ENCODE measurements around the gene ANOS1. TPM values are rescaled to one million over a fixed set of nuclear protein-coding genes. Genes with fewer than 3 reads are reported as not detected.

The ANOS1 gene
- polyA plus RNA-seq, 1 donor from 2014 or later, result 0.72 TPM

GRCh38 chrX:8704184-8704583 lies 27.8 kb downstream of the ANOS1 start:
- H3K9me2 ChIP-seq (ENCODE audit: insufficient read depth, low read length), result no peaks in the 10 kb centered on the region
- no peak overlapping the region for H2AFZ ChIP-seq (ENCODE audit: low read depth, low read length)
- H3K27me3 ChIP-seq (ENCODE audit: insufficient read depth, low read depth, low read length), result no peaks in the 10 kb centered on the region
- no peak overlapping the region for H3K27ac ChIP-seq (ENCODE audit: low read length)
- no peak overlapping the region for H3K9ac ChIP-seq (ENCODE audit: low read length)
- no peaks in the 10 kb centered on the region for H3K79me2 ChIP-seq (replicated peaks; ENCODE audit: insufficient read depth, low read length)
- no peaks in the 10 kb centered on the region for H3K9me3 ChIP-seq (ENCODE audit: low read length)
- no peak for TF ChIP-seq EP300 (conservative IDR thresholded peaks at IDR 0.05; ENCODE audit: poor library complexity, severe bottlenecking)
- no peak for TF ChIP-seq POLR2AphosphoS5 (IDR thresholded peaks at IDR 0.05)
- TF ChIP-seq TAF1 (IDR thresholded peaks at IDR 0.05; ENCODE audit: low read depth), result no peak
- TF ChIP-seq MXI1 (conservative IDR thresholded peaks at IDR 0.05; ENCODE audit: poor library complexity, severe bottlenecking), result no peak
- TF ChIP-seq REST (IDR thresholded peaks at IDR 0.05; ENCODE audit: borderline replicate concordance), result no peak
- no peak for TF ChIP-seq EZH2 (IDR thresholded peaks at IDR 0.05; ENCODE audit: borderline replicate concordance, insufficient read depth, low read length, poor library complexity, severe bottlenecking)
- no peak for TF ChIP-seq SMC3 (conservative IDR thresholded peaks at IDR 0.05; ENCODE audit: poor library complexity)
- TF ChIP-seq RAD21 (conservative IDR thresholded peaks at IDR 0.05), result no peak
- TF ChIP-seq CTCF (IDR thresholded peaks at IDR 0.05; ENCODE audit: poor library complexity, severe bottlenecking), result no peak
- no peak overlapping the region for H3K4me3 ChIP-seq (ENCODE audit: low read length)
- H3F3A ChIP-seq (ENCODE audit: insufficient read depth, low read length, poor library complexity, severe bottlenecking), result no peaks in the 10 kb centered on the region
- no peaks in the 10 kb centered on the region for H4K20me1 ChIP-seq (ENCODE audit: insufficient read depth)
- H3K4me2 ChIP-seq (ENCODE audit: low read length), result no peak overlapping the region
- H3K36me3 ChIP-seq (ENCODE audit: insufficient read depth, low read length), result no peaks in the 10 kb centered on the region

GRCh38 chrX:8692871-8693270 lies 39.1 kb downstream of the ANOS1 start:
- Histone ChIP-seq H4K20me1 (ENCODE audit: insufficient read depth) (no peaks in the 10 kb centered on the region), H3K27ac (ENCODE audit: low read length) (no peak overlapping the region), H2AFZ (ENCODE audit: low read depth, low read length) (no peak overlapping the region), H3K4me3 (ENCODE audit: low read length) (no peak overlapping the region), H3K9me3 (ENCODE audit: low read length) (no peaks in the 10 kb centered on the region), H3K9ac (ENCODE audit: low read length) (no peak overlapping the region), H3K36me3 (ENCODE audit: insufficient read depth, low read length) (no peaks in the 10 kb centered on the region), H3F3A (ENCODE audit: insufficient read depth, low read length, poor library complexity, severe bottlenecking) (no peaks in the 10 kb centered on the region), H3K9me2 (ENCODE audit: insufficient read depth, low read length) (no peaks in the 10 kb centered on the region), H3K79me2 (replicated peaks; ENCODE audit: insufficient read depth, low read length) (no peaks in the 10 kb centered on the region), H3K4me2 (ENCODE audit: low read length) (no peak overlapping the region), H3K27me3 (ENCODE audit: insufficient read depth, low read depth, low read length) (no peaks in the 10 kb centered on the region)
- TF ChIP-seq REST (IDR thresholded peaks at IDR 0.05; ENCODE audit: borderline replicate concordance) (no peak), MXI1 (conservative IDR thresholded peaks at IDR 0.05; ENCODE audit: poor library complexity, severe bottlenecking) (no peak), EZH2 (IDR thresholded peaks at IDR 0.05; ENCODE audit: borderline replicate concordance, insufficient read depth, low read length, poor library complexity, severe bottlenecking) (no peak), CTCF (IDR thresholded peaks at IDR 0.05; ENCODE audit: poor library complexity, severe bottlenecking) (no peak), RAD21 (conservative IDR thresholded peaks at IDR 0.05) (no peak), EP300 (conservative IDR thresholded peaks at IDR 0.05; ENCODE audit: poor library complexity, severe bottlenecking) (no peak), POLR2AphosphoS5 (IDR thresholded peaks at IDR 0.05) (no peak), TAF1 (IDR thresholded peaks at IDR 0.05; ENCODE audit: low read depth) (no peak), SMC3 (conservative IDR thresholded peaks at IDR 0.05; ENCODE audit: poor library complexity) (no peak)
